Left forelimb (tissue), 1 donor: Measurements from ENCODE around the gene MYO5B.

Experiments
- DNase-seq: peaks from one replicate; pipeline ENCODE4 v3.0.0-alpha.2; 2018; ENCODE audit warnings: low spot score

The MYO5B gene

GRCh38 chr18:50069422-50069821, 125.5 kb downstream of the MYO5B start:
- no peak for DNase-seq

- no peak for DNase-seq
Observed at GRCh38 chr18:50065527-50065926, 129.4 kb downstream of the MYO5B start.

- no peak for DNase-seq
Observed at GRCh38 chr18:50065039-50065438, 129.9 kb downstream of the MYO5B start.

GRCh38 chr18:50061876-50062517, 132.9 kb downstream of the MYO5B start:
- DNase-seq, result no peak

- DNase-seq, result no peak
Observed at GRCh38 chr18:50060822-50061221, 134.1 kb downstream of the MYO5B start.

DNA sequence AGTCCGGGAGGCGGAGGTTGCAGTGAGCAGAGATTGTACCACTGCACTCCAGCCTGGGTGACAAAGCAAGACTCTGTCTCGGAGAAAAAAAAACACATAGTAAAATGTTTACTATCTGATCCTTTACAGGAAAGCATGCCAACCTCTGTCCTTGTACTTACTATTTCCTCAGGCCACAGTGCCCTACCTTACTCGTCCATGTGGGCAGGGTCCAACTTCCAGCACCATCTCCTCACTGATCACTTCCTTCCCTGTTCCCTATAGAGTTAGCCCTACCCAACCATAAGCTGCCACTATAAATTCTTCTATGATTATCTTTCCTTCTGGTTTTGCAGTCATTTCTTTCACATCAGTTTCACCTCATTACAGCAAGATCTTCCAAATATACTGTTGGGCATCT, 136.2 kb downstream of the MYO5B start:
- DNase-seq, result no peak

DNA sequence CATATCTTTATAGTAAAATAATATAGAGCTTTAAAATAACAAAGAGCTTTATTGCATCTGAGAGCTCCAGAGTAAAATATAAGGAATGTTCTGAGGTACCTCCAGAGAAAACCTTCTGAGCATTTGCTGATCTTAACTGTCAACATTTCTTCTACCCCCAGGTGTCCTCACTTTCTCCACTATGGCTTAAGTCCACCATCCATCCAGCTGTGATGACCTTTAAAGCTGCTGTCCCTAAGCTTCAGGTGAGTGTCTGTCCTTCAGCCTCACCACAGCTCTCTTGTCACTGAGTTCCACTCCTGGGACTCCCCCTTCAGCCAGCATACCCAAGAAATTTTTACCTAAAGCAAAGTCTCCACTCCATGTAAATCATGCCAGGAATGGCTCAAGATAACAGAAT, 137.9 kb downstream of the MYO5B start:
- no peak for DNase-seq

- DNase-seq, result no peak
Observed at GRCh38 chr18:50056185-50056584, 138.8 kb downstream of the MYO5B start.

DNA sequence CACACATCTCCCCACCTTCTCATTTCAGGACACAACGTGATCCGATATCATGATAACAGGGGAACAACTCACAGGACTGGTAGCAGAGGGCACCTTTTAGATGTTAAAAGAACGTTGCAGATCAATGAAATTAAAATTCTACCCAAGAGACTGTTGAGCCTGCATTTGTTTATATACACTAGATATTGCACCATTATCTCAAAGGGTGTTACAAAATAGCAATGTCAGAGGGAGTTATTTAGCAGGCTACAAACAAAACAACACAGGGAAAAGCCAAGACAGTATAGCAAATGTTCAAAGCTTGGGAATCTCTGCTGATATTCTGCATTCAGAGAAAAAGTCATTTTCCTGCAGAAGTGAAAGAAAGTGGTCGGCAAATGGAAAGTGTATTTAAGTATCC, 139.5 kb downstream of the MYO5B start:
- no peak for DNase-seq

GRCh38 chr18:50053111-50053510, 141.8 kb downstream of the MYO5B start:
- DNase-seq, result no peak

GRCh38 chr18:50051288-50051687, 143.7 kb downstream of the MYO5B start:
- DNase-seq, result no peak

DNA sequence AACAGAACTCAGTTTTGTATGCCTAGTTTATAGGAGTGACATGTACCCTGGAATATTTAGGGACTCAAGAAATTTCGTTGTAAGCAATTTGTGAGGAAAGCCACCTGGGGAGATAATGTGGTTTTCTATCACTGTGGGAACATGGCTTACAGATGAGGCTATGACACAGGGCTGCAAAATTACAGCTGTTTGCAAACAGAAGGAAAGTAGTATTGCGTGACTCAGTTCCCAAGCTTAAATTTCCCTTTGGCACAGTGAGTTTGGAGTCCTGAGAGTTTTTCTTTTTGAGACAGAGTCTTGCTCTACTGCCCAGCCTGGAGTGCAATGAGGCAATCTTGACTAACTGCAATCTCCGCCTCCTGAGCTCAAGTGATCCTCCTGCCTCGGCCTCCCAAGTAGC, 149.8 kb downstream of the MYO5B start:
- no peak for DNase-seq

DNA sequence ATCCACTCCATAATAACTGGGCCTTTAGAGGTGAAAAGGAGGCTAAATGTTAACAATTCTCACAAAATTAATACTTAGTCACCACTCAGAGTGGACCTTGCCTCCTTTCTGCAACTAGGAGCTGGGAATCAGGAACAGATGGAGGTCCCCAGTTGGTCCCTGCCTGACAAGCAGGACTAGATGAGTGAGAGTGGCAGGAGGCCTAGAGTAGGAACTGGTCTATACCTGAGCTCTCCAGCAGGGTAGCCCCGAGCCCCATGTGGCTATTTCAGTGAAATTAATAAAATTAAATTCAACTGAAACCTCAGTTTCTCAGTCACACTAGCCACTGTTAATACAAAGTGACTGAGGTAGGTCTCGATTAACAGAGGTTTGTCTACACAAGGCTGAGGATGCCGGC, 150.5 kb downstream of the MYO5B start:
- DNase-seq, result no peak

GRCh38 chr18:50042611-50043010, 152.3 kb downstream of the MYO5B start:
- DNase-seq, result no peak

DNA sequence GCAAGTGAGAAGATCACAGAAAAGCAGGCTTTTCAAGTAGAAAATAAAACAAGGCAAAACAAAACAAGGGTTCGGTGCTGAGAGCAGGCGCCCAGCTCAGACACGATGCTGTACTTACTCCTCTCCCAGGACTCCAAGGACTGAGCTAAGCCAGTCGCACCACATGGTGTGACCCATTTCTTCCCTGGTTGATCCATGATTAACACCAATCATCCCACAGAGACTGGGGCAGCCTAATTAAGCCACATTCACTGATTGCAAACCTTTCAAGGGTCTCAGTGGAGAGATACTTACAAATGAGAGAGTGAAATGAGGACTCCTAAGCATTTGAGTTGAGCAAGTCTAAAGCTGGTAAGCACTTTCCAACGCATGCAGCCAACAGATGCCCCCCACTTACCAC, 155.2 kb downstream of the MYO5B start:
- DNase-seq, result no peak

- no peak for DNase-seq
Observed at GRCh38 chr18:50038448-50038847, 156.5 kb downstream of the MYO5B start.

GRCh38 chr18:50034029-50034428, 160.9 kb downstream of the MYO5B start:
- no peak for DNase-seq

DNA sequence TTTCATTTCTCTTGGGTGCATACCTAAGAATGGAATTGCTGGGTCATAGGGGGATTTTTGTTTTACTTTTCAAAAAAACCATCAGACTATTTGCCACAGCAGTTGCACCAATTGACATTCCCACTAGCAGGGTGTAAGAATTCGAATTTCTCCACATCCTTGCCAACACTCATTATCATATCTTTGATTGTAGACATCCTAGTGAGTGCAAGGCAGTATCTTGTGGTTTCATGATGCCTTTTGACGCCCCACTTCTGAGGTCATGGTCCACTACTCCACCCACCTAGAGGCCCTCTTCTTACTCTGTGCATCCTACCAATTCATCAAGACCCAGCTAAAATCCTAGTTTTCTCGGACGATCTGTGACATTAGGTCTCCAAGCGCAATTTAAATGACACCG, 161.9 kb downstream of the MYO5B start:
- no peak for DNase-seq

GRCh38 chr18:50030146-50030545, 164.8 kb downstream of the MYO5B start:
- no peak for DNase-seq

- DNase-seq, result no peak
Observed at GRCh38 chr18:50027996-50028395, 167.0 kb downstream of the MYO5B start.

DNA sequence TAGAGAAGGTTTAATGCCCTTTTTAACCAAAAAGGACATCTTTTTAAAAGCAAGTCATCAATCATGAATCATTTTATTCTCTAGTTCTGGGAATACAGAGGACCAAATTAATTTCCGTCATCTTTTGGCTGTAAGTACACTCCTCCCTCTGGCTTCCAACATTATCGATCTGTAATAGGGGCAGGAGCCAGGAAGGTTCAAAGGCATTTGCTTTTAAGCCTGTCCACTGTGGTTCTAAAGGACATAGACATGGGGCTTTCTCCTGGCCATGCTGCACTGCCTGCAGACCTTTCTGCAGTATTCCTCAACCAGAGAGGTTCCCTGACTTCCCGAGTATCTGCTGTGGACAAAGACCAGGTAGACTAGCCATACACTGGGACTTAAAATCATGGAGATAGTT, 170.5 kb downstream of the MYO5B start:
- DNase-seq, result no peak

DNA sequence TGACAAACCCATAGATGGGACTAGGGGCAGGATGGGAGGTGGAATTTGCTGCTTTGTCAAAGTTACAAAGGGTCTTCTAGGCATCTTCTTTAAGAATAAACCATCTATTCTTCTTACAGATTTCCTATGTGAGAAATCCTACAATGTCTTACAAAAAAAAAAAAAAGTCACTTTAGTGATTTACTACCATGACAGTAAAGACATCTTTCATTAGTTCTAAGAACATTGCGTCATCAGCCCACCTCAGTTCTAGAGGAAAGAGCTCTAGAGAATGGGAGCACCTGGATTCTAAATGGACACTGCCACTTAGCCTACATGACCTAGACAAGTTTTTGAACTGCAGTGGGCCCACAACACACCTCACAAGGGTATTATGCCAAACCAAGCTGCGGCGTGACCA, 172.0 kb downstream of the MYO5B start:
- DNase-seq, result no peak

DNA sequence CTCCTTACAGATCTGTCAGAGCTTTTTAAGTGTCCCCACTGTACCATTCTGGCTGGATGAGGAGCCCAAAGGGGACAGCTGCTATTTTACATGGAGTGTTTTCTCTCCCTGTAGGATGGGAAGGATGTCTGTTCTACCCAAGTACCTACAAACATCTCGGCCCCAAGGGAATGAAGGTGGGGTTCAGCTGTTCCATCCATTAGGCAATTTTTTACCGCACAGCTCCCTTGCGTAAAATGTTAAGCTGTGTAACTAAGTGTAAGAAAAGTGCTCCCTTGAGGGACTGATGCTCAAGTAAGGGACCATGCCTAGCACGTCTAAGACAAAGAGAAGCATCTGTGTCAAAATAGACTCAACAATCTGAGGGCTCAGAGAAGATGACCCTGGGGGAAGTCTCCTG, 180.3 kb downstream of the MYO5B start:
- DNase-seq, result no peak

GRCh38 chr18:50013363-50014138, 181.4 kb downstream of the MYO5B start:
- DNase-seq, result no peak
